Loucy (cell line): ENCODE measurements around the gene FRMD4A.

Experiments used
- CTCF ChIP-seq: fragments of 200-600 bp; sonication (generic); conservative IDR thresholded peaks from 2 replicates; pipeline ENCODE4 v1.5.1; 2014; ENCODE audit warnings: mild to moderate bottlenecking, antibody characterized with exemption, low read length
- EZH2phosphoT487 ChIP-seq: fragments of 200-600 bp; IDR thresholded peaks from 2 replicates; pipeline ENCODE4 v1.6.1; 2018; ENCODE audit warnings: antibody characterized with exemption, mild to moderate bottlenecking, moderate library complexity, borderline replicate concordance

- no peak for TF ChIP-seq CTCF
- TF ChIP-seq EZH2phosphoT487: no peak
These were observed 357.0 kb downstream of the FRMD4A start for GRCh38 chr10:13973742-13974141.
